A549 (cell line): Measurements from ENCODE around the gene TMEM219. TPM values are rescaled to one million over a fixed set of nuclear protein-coding genes. Genes with fewer than 3 reads are reported as not detected.

ENCODE experiments used
- ATAC-seq, 2 experiments: fragments of 200-7000 bp in 1 of 2; fragments of >200 bp in 1 of 2; cut with Nextera tagmentation in 1 of 2; cut with Tn5 transposase in 1 of 2; 3 replicates each; pipeline versions ENCODE4 v1.8.0 to v1.9.1; 2018 to 2020; ENCODE audit warnings: mild to moderate bottlenecking in 1 of 2, moderate library complexity in 1 of 2
- CTCF ChIA-PET: fragments of 300-600 bp; sonication (Branson Sonifier 250); formaldehyde crosslinking; extraction: SDS; loops from one replicate; lab custom pipeline; 2021; ENCODE audit warnings: antibody characterized with exemption, inconsistent platforms; lab: Yijun Ruan, JAX
- POLR2A ChIA-PET: fragments of 350-600 bp; formaldehyde crosslinking; extraction: SDS; loops from one replicate; lab custom pipeline; 2021; ENCODE audit warnings: antibody characterized with exemption, inconsistent platforms; lab: Yijun Ruan, JAX
- DNase-seq, 2 experiments: peaks; one replicate each; pipeline versions ENCODE4 v3.0.0 to v3.0.0-alpha.2; 2011 to 2016; ENCODE audit warnings: low read depth in 1 of 2, low spot score in 1 of 2
- FAIRE-seq: peaks from 2 replicates; lab custom pipeline; 2011; peaks lifted over from hg19 to GRCh38; lab: Jason Lieb, UNC
- H3K27ac ChIP-seq, 2 experiments: fragments of >200 bp; sonication (Bioruptor Twin); formaldehyde crosslinking; 3 replicates each; pipeline ENCODE4 v1.5.1; 2016 to 2017
- H3K4me1 ChIP-seq: fragments of >200 bp; sonication (Bioruptor Twin); formaldehyde crosslinking; 3 replicates; pipeline ENCODE4 v1.6.1; 2016
- H3K4me2 ChIP-seq: fragments of >200 bp; sonication (Bioruptor Twin); formaldehyde crosslinking; 3 replicates; pipeline ENCODE4 v1.6.1; 2016
- H3K4me3 ChIP-seq: fragments of >200 bp; sonication (Bioruptor Twin); formaldehyde crosslinking; 3 replicates; pipeline ENCODE4 v1.5.1; 2016
- H3K9me3 ChIP-seq: fragments of >200 bp; sonication (Bioruptor Twin); formaldehyde crosslinking; 3 replicates; pipeline ENCODE4 v1.6.1; 2016
- CBX2 ChIP-seq: fragments of 200-600 bp; sonication (generic); IDR thresholded peaks from 2 replicates; pipeline ENCODE4 v1.6.1; 2016; ENCODE audit warnings: low read depth, mild to moderate bottlenecking, borderline replicate concordance
- CBX8 ChIP-seq: fragments of 200-600 bp; sonication (generic); IDR thresholded peaks from 2 replicates; pipeline ENCODE4 v1.6.1; 2016
- CHD2 ChIP-seq: fragments of 150-350 bp; IDR thresholded peaks from 2 replicates; pipeline ENCODE4 v1.6.1; 2014; ENCODE audit warnings: low read length; ENCODE audit not compliant: partially characterized antibody
- CTCF ChIP-seq: fragments of >200 bp; sonication (Bioruptor Twin); formaldehyde crosslinking; IDR thresholded peaks from 3 replicates; pipeline ENCODE4 v1.5.1; 2016
- EHF ChIP-seq: fragments of 250-450 bp; sonication (Bioruptor Pico); IDR thresholded peaks from 2 replicates; pipeline ENCODE4 v1.5.0; 2020; ENCODE audit warnings: mild to moderate bottlenecking
- EHMT2 ChIP-seq: fragments of 200-600 bp; sonication (generic); IDR thresholded peaks from 2 replicates; pipeline ENCODE4 v1.6.1; 2016; ENCODE audit warnings: antibody characterized with exemption, low read depth, mild to moderate bottlenecking, moderate library complexity
- ELK1 ChIP-seq: fragments of 150-350 bp; IDR thresholded peaks from 2 replicates; pipeline ENCODE4 v1.6.1; 2014; ENCODE audit warnings: low read depth, mild to moderate bottlenecking, low read length
- ESRRA ChIP-seq: fragments of 150-350 bp; IDR thresholded peaks from 2 replicates; pipeline ENCODE4 v1.6.1; 2014; ENCODE audit warnings: mild to moderate bottlenecking, low read length, borderline replicate concordance
- FOSL2 ChIP-seq, 2 experiments: fragments of 450-650 bp in 1 of 2; fragments of >200 bp in 1 of 2; sonication (Bioruptor Twin) in 1 of 2; formaldehyde crosslinking; IDR thresholded peaks; 2 replicates each; pipeline versions ENCODE4 v1.5.0 to v1.6.1; 2016 to 2020; ENCODE audit warnings: mild to moderate bottlenecking in 1 of 2, moderate library complexity in 1 of 2
- FOXS1 ChIP-seq: fragments of 250-450 bp; sonication (Bioruptor Pico); IDR thresholded peaks from 2 replicates; pipeline ENCODE4 v1.5.0; 2020; ENCODE audit warnings: mild to moderate bottlenecking, moderate library complexity
- HEYL ChIP-seq: fragments of 250-450 bp; sonication (Bioruptor Pico); IDR thresholded peaks from 2 replicates; pipeline ENCODE4 v1.8.0; 2021; ENCODE audit warnings: mild to moderate bottlenecking, moderate library complexity
- NR3C1 ChIP-seq: fragments of >200 bp; sonication (Bioruptor Twin); formaldehyde crosslinking; IDR thresholded peaks from 3 replicates; pipeline ENCODE4 v1.6.1; 2017
- PBX3 ChIP-seq: IDR thresholded peaks from 2 replicates; pipeline ENCODE4 v1.6.1; 2012
- POLR2A ChIP-seq: IDR thresholded peaks from 2 replicates; pipeline ENCODE4 v1.6.1; 2012; ENCODE audit warnings: mild to moderate bottlenecking, low read length
- RAD21 ChIP-seq, 2 experiments: fragments of >200 bp in 1 of 2; sonication (Bioruptor Twin) in 1 of 2; formaldehyde crosslinking in 1 of 2; IDR thresholded peaks in 1 of 2; conservative IDR thresholded peaks in 1 of 2; 2 replicates in 1 of 2; 3 replicates in 1 of 2; pipeline ENCODE4 v1.6.1; 2012 to 2018; ENCODE audit warnings: inconsistent platforms in 1 of 2
- TP53 ChIP-seq: fragments of 250-450 bp; sonication (Bioruptor Pico); IDR thresholded peaks from 2 replicates; pipeline ENCODE4 v1.5.0; 2021; ENCODE audit warnings: mild to moderate bottlenecking, moderate library complexity
- USF2 ChIP-seq: fragments of 450-650 bp; IDR thresholded peaks from 2 replicates; pipeline ENCODE4 v1.6.1; 2014; ENCODE audit warnings: antibody characterized with exemption
- ZC3H11A ChIP-seq: fragments of 450-650 bp; IDR thresholded peaks from 2 replicates; pipeline ENCODE4 v1.6.1; 2014; ENCODE audit warnings: antibody characterized with exemption, mild to moderate bottlenecking
- ZSCAN20 ChIP-seq: fragments of 250-450 bp; sonication (Bioruptor Pico); IDR thresholded peaks from 2 replicates; pipeline ENCODE4 v1.8.0; 2022; ENCODE audit warnings: mild to moderate bottlenecking, moderate library complexity
- WGBS: methylation state at CpG from one replicate; pipeline ENCODE4 v1.1.6; 2017; ENCODE audit errors: missing lambda C conversion rate; 5-methylcytosine and 5-hydroxymethylcytosine counted together
- polyA plus RNA-seq, 4 experiments: library from polyadenylated mRNA; depleted of rRNA in 3 of 4; stranded (reverse); fragments of >200 nt; fragmentation: RNase III in 1 of 4; extraction: RNeasy Plus Mini Kit Qiagen cat#74134 plus additional on column Dnase treatment in 1 of 4; gene quantifications; 2 replicates in 3 of 4; 3 replicates in 1 of 4; pipeline ENCODE4 v1.2.3, GENCODE V29; 2011 to 2017

The TMEM219 gene
- polyA plus RNA-seq, 2 of the 4 experiments (the other 2 are of a cell fraction): 65.1 to 74.4 TPM

- 39% methylated on average over 9 of the region's 9 CpGs for WGBS
- TF ChIP-seq PBX3: no peak
- Histone ChIP-seq H3K4me1 (peaks cover 14% of the 10 kb centered on the region), H3K9me3 (no peaks in the 10 kb centered on the region), H3K4me2 (peak overlapping the region; percentile 94), H3K27ac (peak overlapping the region; percentile 94 to 97), H3K4me3 (peak overlapping the region; percentile 89)
- ChIA-PET CTCF (interaction anchor here (0.7 to 6.3 kb wide), 5 partner anchors 9 to 148 kb away, joined by 3 to 39 read pairs (median 3); partner anchors contain the start of gene CDIPT), POLR2A (no interaction called here)
- no peak for FAIRE-seq
- DNase-seq: no peak
- peak; percentile 7 to 8; a peak in 3 of 6 replicates for ATAC-seq
These were observed 34.9 kb downstream of the TMEM219 start for GRCh38 chr16:29996766-29997250.

- no peak overlapping the region for H3K4me3 ChIP-seq
- CTCF ChIA-PET: interaction anchor here (1.3 to 1.4 kb wide), 2 partner anchors 32 to 192 kb away, joined by 3 read pairs; partner anchors contain the start of gene TLCD3B
- no peak overlapping the region for H3K27ac ChIP-seq
- FAIRE-seq (no peak), DNase-seq (no peak), ATAC-seq (no peak)
- H3K4me1 ChIP-seq: peaks cover 13% of the 10 kb centered on the region
- no peaks in the 10 kb centered on the region for H3K9me3 ChIP-seq
- POLR2A ChIA-PET: no interaction called here
- WGBS: 83% methylated on average over 6 of the region's 6 CpGs
- TF ChIP-seq ESRRA: no peak
- no peak for TF ChIP-seq CHD2
- TF ChIP-seq ZC3H11A: no peak
- no peak for TF ChIP-seq POLR2A
- TF ChIP-seq USF2: no peak
- TF ChIP-seq FOSL2 (IDR thresholded peaks at IDR 0.05): no peak
- TF ChIP-seq FOSL2 (CRISPR knock-in tag; IDR thresholded peaks at IDR 0.05): no peak
- no peak for TF ChIP-seq NR3C1
- no peak for TF ChIP-seq CBX8
- TF ChIP-seq CBX2: no peak
- TF ChIP-seq EHF (CRISPR knock-in tag): no peak
- TF ChIP-seq ELK1: no peak
- TF ChIP-seq FOXS1: no peak
- H3K4me2 ChIP-seq: no peak overlapping the region
These were observed 37.7 kb downstream of the TMEM219 start for GRCh38 chr16:29999605-30000004.

GRCh38 chr16:30000735-30001631, 39.1 kb downstream of the TMEM219 start:
- ChIA-PET CTCF (interaction anchor here (0.6 to 1.6 kb wide), 5 partner anchors 18 to 193 kb away, joined by 3 to 4 read pairs (median 3); partner anchors contain the start of gene TLCD3B), POLR2A (no interaction called here)
- H3K9me3 ChIP-seq: no peaks in the 10 kb centered on the region
- TF ChIP-seq FOSL2 (IDR thresholded peaks at IDR 0.05) (no peak), FOSL2 (CRISPR knock-in tag; IDR thresholded peaks at IDR 0.05) (no peak), RAD21 (conservative IDR thresholded peaks at IDR 0.05 in 1 of 2, IDR thresholded peaks at IDR 0.05 in 1 of 2) (no peak), CTCF (no peak), TP53 (no peak), ESRRA (no peak), ZSCAN20 (no peak), EHMT2 (no peak), CHD2 (no peak), HEYL (CRISPR knock-in tag) (no peak)
- ATAC-seq: no peak
- no peak for DNase-seq
- H3K4me3 ChIP-seq: no peak overlapping the region
- H3K27ac ChIP-seq: no peak overlapping the region
- H3K4me2 ChIP-seq: no peak overlapping the region
- peaks cover 14% of the 10 kb centered on the region; the same call in 2 of the 3 replicates for H3K4me1 ChIP-seq
- no peak for FAIRE-seq
- WGBS: 86% methylated on average over 25 of the region's 33 CpGs
